ENCODE data around the gene PGAM5. TPM values are rescaled to one million over a fixed set of nuclear protein-coding genes. Genes with fewer than 3 reads are reported as not detected.

The PGAM5 gene
- total and polyA plus RNA-seq, 7 donors = 9.6 to 37.1 (median 23.5) TPM

- DNase-seq = peak; percentile 18
- H3K27ac ChIP-seq = no peak overlapping the region
- H3K4me1 ChIP-seq = no peaks in the 10 kb centered on the region
- H3K9me3 ChIP-seq = no peaks in the 10 kb centered on the region
- intact Hi-C loops (cut with DNase I) = no loop called here
- no peak overlapping the region for H3K4me3 ChIP-seq
- peaks cover 9 to 83% (median 28%) of the 10 kb centered on the region in 4 donors for H3K36me3 ChIP-seq
- TF ChIP-seq CTCF (IDR thresholded peaks at IDR 0.05) (no peak), POLR2AphosphoS5 (IDR thresholded peaks at IDR 0.05) (no peak), POLR2A (IDR thresholded peaks at IDR 0.05) (no peak), EP300 (IDR thresholded peaks at IDR 0.05) (no peak)
- 90 to 96% methylated on average over 14 of the region's 14 CpGs for WGBS, 2 donors
- H3K27me3 ChIP-seq = no peaks in the 10 kb centered on the region
These were observed 34.7 kb upstream of the PGAM5 start for GRCh38 chr12:132675757-132676432.

- no peak overlapping the region for H3K27ac ChIP-seq
- H3K36me3 ChIP-seq = peaks cover 3 to 71% (median 25%) of the 10 kb centered on the region in 4 donors
- intact Hi-C loops (cut with DNase I) = no loop called here
- no peak overlapping the region for H3K4me3 ChIP-seq
- H3K27me3 ChIP-seq = no peaks in the 10 kb centered on the region
- TF ChIP-seq POLR2AphosphoS5 (IDR thresholded peaks at IDR 0.05) (no peak), CTCF (IDR thresholded peaks at IDR 0.05) (no peak), EP300 (IDR thresholded peaks at IDR 0.05) (no peak), POLR2A (IDR thresholded peaks at IDR 0.05) (no peak)
- H3K4me1 ChIP-seq = no peaks in the 10 kb centered on the region
- peak; percentile 17 for DNase-seq
- H3K9me3 ChIP-seq = no peaks in the 10 kb centered on the region
- WGBS, 2 donors = 83 to 90% methylated on average over 9 of the region's 9 CpGs
These were observed 33.1 kb upstream of the PGAM5 start for GRCh38 chr12:132677492-132677891.

GRCh38 chr12:132685400-132685799 lies 25.2 kb upstream of the PGAM5 start:
- Histone ChIP-seq H3K27ac (no peak overlapping the region), H3K36me3 (no peaks in the 10 kb centered on the region), H3K27me3 (no peaks in the 10 kb centered on the region), H3K4me3 (no peak overlapping the region), H3K4me1 (peaks cover 0 to 26% (median 15%) of the 10 kb centered on the region in 4 donors), H3K9me3 (no peaks in the 10 kb centered on the region)
- intact Hi-C loops (cut with DNase I) = loop anchor here (10.0 kb wide), 1 partner anchor 219 kb away; no protein-coding TSS in a partner anchor
- TF ChIP-seq POLR2A (IDR thresholded peaks at IDR 0.05) (no peak), CTCF (IDR thresholded peaks at IDR 0.05) (no peak), POLR2AphosphoS5 (IDR thresholded peaks at IDR 0.05) (no peak), EP300 (IDR thresholded peaks at IDR 0.05) (no peak)
- DNase-seq = no peak
- 71% methylated on average over 5 of the region's 5 CpGs for WGBS, 2 donors

- peaks cover 0 to 4% (median 0%) of the 10 kb centered on the region in 4 donors for H3K36me3 ChIP-seq
- H3K27me3 ChIP-seq = no peaks in the 10 kb centered on the region
- WGBS, 2 donors = 1% methylated on average over 55 of the region's 55 CpGs
- intact Hi-C loops (cut with DNase I) = loop anchor here (1.0 to 10.0 kb wide), 2 partner anchors 23 to 218 kb away; partner anchors contain the start of gene PGAM5
- TF ChIP-seq POLR2AphosphoS5 (IDR thresholded peaks at IDR 0.05) = no peak
- TF ChIP-seq CTCF (IDR thresholded peaks at IDR 0.05) = no peak
- no peak for TF ChIP-seq POLR2A (IDR thresholded peaks at IDR 0.05)
- no peak for TF ChIP-seq EP300 (IDR thresholded peaks at IDR 0.05)
- no peaks in the 10 kb centered on the region for H3K9me3 ChIP-seq
- H3K4me1 ChIP-seq = peaks cover 0 to 26% (median 15%) of the 10 kb centered on the region in 4 donors
- peak overlapping the region; percentile 67 to 75 (median 70) for H3K27ac ChIP-seq
- peak overlapping the region; percentile 76 to 95 (median 92) for H3K4me3 ChIP-seq
- DNase-seq = no peak
These were observed 23.8 kb upstream of the PGAM5 start for GRCh38 chr12:132686825-132687210.
